Stimulated activated CD4-positive, alpha-beta T cell treated with anti-CD3 and anti-CD28 coated beads, Interleukin-12 subunit alpha, Interleukin-12 subunit beta, amount 100 ng/mL, for 48 hours (primary cell): ENCODE results near the gene TACC3.
"Not testable (repeated sequence)": the region's sequence is repeated elsewhere in the genome, so short reads cannot be mapped to it uniquely, and the experiment has no call there.

ENCODE experiments used
- DNase-seq, 3 donors: peaks; one replicate each; pipeline ENCODE4 v3.0.0-alpha.2; 2020; ENCODE audit warnings: low read depth in 2 of 3, low spot score in 1 of 3

TACC3 gene

DNA sequence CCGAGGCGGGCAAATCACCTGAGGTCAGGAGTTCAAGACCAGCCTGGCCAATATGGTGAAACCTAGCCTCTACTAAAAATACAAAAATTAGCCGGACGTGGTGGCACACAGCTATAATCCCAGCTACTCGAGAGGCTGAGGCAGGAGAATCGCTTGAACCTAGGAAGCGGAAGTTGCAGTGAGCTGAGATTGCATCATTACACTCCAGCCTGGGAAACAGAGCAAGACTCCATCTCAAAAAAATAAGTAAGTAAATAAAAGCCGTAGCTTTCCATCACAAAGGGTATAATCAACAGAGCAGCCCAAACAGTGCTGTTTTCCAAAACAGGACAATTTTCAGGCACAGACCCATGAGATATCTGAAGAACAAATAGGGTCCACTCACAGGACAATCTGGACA is 19.6 kb upstream of the TACC3 start:
- DNase-seq = not testable (repeated sequence)

DNA sequence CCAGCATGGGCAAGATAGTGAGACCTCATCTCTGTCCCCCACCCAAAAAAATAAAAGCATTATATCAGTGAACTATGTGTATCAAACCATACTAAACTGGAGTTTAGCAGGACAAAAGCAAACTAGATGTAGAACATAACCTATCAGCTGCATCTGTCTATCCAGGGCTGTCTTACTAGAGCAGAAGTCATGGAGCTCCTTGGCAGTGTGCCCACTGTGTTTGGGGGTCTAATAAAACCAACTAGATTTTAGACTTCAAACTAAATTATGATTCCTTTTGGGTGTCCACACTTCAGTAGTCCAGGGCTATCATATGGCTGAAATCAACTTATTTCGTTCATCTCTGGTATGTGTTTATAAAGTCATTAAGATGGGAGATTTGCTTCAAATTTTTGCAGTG is 17.5 kb upstream of the TACC3 start:
- no peak for DNase-seq

DNA sequence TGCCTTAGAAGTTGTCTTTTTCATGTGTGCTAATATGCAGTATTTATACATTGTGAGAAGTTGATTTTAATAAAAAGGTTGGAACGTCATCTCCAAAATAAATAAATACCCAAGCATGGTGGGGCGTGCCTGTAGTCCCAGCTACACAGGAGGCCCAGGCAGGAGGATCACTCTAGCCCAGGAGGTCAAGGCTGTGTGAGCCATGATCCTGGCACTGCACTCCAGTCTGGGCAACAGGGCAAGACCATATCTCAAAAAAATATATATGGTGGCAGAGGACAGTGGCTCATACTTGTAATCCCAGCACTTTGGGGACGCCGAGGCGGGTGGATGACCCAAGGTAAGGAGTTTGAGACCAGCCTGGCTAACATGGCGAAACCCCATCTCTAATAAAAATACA is 15.6 kb upstream of the TACC3 start:
- no peak for DNase-seq

DNA sequence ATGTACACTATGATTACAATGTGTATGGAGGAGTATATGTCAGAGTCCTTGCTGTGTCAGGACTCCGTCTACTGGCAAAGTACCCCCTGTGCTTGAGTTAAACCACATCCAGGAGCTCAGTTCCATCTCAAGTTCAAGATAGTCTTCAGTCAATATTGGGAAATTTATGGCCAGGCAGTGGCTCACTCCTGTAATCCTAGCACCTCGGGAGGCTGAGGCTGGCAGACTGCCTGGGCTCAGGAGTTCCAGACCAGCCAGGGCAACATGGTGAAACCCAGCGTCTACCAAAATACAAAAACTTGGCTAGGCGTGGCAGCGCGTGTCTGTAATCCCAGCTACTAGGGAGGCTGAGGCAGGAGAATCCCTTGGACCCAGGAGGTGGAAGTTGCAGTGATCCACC is 15.0 kb upstream of the TACC3 start:
- DNase-seq = no peak

DNA sequence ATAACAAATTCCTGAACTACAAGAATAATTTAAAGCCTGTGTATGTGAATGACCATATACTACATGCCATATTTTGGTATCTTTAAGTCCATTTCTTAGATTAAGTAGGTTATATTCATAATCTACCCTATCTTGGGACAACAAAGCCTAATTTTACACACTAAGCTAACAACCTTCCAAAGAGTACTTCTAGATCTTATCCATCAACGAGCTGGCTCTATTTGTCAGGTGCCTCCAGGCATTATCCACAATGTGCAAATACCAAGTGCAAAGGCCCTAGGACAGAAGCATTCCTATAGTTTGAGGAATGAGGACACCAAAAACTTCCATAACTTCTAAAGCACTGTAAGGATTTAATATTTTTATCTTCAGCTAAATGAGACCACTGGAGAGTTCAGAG is 12.7 kb upstream of the TACC3 start:
- no peak for DNase-seq

DNA sequence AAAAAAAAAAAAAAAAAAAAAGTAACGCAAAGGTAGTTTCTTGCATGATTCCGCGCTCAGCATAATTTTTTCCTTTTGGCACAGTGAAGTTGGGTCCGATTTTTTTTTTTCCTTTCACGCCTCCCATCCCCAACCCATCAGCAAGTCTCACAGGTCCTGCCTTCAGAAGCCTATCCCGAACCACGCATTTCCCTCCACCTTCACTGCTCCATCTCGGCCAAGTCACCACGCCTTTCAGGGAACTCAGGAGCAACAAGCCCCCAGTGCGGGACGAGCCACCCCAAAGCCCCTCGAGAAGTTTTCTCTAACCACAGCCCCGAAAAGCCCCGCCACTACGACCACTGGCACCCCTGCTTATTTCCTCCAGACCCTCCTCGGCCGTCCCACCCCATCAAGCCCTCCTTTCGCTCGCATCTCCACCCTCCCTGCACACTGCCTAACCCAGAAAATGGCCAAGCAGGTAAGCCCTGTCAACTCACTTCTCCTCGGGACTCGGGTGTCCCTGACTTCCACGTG is 10.2 kb upstream of the TACC3 start:
- no peak for DNase-seq

DNA sequence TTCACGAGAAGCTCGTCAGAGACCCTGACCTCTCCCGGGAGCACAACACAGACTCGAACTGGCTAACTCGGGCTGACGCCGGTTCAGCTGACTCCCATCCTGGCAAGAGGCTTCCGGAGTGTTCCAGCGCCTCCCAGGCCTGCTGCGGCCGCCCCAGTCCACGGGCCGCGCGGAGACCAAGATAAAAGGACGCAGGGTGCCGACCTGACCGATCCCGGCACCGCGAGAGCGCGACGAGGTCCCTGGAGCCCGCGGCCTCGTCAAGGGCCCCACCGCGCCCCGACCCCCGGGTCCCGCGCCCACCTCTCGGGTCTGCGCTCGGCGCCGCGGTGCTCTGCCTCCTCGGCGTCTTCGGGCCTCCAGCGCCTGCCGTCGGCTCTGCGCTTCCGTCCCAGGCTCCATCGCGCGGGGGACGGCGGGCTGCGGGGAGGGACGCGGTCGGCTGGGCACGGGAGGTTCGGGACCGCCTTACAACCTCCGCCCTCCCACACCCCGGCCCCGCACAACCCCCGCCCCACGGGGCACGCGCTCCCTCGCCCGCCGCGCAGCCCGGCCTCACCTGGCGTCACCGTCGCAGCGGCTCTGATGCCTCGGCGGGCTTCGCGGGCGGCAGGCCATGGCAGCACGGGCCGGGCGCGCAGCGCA is 9.6 kb upstream of the TACC3 start:
- DNase-seq = no peak

DNA sequence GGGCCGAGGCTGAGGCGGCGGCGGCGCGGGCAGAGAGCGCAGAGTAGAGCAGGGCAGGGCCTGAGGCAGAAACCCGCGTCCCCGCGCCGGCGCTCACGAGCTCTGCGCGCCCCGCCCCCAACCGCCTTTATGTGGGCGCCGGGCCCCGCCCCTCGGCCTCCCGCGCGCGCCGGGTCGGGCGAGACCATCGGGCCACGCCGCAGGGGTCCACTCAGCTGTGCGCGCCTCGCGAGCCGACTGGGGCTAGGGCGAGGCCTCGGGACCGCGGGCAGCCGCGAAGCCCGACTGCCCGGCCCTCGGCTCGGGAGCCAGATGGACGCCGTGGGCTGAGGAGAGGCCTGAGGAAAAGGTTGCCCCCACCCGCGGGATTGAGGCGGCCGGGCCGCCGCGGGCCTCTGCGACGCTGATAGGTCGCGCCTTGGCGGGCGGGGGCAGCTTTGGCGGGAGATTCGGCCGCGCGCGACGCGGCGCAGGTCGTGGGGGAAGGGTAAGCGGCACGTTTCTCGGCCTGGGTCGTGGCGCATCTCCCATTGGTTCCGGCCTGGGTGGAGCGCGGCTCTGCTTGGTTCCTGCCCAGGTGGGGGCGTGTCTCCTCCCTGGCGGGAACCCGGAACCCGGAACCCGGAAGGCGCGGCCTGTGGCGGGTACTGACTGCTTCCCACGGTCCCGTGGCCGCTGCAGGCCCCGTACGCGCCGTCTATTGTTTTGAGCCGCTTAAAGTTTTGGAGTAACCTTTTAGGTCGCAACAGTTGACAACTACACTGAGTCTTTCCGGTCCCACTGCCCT is 8.9 kb upstream of the TACC3 start, which contains the start of gene SLBP:
Gene SLBP (minus strand): TSS at position 104 of the 787 bp plus-strand sequence. CDS start 131 bp downstream, outside the sequence.
- DNase-seq = peak; percentile 98 to 99 (median 99)

DNA sequence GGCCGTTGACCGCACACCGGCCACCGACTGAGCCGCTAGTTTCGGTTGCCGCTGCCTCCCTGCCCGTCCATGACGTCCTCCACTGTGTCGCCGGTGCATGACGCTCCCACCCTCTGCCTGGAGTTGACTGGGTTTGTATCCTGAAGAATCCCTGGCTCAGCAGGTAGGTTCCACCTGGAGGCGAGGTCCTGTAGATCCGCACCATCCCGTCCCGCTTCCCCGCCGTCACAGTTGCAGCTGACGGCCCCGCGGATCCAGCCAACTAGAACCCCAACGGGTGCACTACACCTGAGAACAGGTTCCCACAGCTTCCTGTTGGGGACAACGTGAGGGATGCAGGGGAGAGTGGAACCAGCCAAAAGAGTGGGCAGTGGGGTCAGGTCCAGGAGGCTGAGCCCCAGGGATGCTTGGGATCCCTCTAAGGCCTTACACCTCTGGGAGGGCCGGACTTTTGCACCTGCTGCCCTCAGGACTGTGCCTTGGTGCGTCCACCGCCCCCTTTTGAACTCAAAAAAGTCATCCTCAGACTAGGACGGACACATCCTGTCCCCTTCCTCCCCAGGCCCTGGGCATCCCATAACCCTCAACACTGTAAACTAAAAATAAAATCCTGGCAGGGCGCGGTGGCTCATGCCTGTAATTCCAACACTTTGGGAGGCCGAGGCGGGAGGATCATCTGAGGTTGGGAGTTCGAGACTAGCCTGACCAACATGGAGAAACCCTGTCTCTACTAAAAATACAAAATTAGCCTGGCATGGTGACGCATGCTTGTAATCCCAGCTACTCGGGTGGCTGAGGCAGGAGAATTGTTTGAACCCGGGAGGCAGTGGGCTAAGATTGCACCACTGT is 8.1 kb upstream of the TACC3 start:
- DNase-seq = no peak

DNA sequence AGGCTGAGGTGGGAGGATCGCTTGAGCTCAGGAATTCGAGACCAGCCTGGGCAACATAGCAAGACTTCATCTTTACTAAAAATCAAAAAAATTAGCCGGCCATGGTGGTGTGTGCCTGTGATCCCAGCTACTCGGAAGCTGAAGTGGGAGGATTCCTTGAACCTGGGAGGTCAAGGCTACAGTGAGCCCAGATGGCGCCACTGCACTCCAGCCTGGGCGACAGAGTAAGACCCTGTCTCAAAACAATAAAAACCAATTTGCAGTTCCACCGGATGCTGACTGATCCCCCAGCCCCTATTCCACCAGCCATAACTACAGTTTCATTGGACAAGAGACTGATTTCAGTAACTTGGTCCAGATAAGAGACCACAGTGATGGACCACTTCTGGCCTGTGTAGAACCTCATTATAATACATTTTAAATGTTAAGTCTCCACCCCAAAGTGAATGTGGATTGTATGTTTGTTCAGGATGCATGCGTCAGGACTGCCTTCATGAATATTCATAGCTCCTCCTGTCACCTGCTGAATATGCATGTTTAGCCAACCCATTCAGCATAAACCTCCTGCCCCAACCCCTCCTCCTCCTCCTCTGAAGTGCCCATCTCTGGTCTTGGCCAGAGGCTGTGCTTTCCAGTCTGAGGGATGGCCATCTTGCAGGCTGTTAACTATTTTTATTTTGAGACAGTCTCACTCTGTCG is 6.9 kb upstream of the TACC3 start:
- DNase-seq = no peak

DNA sequence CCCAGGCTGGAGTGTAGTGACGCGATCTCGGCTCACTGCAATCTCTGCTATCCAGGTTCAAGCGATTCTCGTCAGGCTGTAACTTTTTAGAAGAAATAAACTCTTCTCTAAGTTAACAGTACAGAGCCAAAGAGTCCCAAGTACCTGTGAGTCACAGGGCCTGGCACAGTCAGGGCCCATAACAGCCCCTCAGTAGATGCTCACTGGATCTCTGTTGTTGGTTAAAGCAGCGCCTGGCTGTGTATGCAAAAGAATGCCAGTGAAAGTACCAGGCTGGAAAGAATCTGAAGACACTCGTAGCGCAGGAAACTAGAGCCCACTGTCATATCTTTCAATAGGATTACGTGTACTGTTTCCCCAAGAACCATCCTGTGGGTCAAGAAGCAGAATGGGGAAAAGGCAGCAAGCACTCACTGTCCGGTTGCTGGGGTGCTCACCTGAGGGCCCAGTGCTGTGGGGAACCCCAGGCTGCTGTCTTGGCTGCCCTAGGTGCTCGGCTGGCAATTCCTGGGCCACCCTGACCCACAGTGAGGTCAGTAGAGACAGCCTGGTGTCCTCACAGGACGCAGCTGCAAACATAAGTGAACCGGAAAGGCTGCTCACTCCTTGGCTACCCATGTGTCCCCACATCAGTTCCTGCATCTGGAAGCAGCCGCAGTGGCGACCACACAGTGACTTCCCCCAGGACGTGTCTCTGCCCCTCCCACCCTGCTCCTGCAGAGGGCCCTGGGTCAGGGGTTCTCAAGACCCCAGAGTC is 6.1 kb upstream of the TACC3 start:
- DNase-seq = no peak

DNA sequence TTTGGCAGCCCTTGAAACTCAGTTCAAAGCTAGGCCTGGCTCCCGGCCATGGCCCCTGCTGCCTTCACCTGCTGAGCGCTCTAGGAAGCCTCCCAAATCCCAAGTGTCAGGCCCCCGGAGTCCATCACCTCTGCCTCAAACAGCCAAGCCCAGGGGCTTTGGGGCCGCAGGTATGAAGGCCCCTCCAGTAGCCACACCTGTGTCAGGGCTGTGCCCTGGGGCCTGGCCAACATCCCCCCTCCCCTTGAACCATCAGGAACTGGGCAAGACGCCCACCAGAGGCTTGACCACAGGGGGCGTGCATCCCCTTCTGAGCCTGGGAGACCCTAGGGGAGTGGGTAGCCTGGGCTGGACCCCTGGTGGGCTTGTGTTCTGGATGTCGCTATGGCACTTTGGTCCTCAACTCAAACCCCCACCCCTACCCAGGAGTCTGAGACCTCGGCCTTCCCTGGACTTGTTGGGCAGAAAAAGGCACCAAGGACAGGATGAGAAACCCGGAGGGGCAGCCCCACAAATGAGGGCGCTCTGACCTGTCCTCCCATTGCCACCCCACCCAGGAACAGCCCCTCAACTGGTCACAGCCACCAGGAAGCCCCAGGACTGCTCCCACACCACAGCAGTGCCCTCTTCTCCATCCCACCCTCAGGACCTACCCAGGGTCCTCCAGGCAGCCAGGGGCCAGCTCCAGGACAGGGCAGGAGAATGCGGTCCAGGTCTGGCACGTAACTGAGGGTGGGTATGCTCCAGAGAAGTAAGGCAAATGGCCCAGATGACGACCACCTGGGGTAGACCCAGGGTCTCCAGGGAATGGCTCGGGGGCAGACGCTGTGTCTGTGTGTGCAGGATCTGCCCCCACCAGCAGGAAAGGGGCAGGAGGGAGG is 5.0 kb upstream of the TACC3 start:
- no peak for DNase-seq

DNA sequence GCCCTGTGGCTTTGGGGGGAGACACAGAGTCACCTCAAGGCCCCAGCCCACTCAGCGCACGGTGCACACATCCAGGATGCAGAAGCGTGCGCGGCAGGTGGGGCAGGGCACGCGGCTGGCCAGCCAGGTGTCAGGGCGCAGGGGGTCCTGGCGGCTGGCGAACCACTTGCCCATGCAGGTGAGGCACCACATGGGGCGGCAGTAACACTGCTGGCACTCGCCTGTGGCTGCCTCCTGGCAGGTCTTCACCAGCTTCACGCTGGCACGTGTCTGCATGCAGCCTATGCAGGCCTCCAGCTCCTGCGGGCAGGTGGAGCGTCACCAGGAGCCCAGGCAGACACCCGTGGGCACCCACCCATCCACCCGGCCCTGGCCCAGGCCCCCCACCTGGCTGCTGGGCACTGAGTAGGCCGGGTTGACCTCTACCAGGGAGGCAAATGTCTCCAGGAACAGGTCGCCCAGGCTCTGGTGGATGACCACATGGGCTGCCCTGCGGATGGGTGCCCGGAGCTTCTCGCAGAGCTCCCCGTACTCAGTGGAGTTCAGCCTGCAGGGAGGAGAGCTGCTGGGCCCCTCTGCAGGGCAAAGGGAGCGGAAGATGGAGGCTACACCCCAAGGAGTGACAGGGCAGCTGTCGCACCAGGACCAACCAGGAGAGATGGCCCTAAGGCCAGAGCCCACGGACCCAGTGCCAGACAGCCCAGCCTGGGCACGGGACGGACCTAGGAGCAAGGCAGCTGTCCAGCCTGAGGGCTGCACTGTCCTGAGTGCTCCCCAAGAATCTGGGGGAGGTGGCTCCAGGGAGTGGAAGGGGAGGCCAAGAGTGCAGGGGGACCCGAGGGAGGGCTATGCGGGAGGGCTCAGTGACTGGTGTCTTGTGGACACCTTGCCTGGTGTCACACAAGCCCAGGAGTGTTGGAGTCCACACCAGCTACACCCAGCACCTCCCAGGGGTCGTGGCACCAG is 3.9 kb upstream of the TACC3 start:
- no peak for DNase-seq

DNA sequence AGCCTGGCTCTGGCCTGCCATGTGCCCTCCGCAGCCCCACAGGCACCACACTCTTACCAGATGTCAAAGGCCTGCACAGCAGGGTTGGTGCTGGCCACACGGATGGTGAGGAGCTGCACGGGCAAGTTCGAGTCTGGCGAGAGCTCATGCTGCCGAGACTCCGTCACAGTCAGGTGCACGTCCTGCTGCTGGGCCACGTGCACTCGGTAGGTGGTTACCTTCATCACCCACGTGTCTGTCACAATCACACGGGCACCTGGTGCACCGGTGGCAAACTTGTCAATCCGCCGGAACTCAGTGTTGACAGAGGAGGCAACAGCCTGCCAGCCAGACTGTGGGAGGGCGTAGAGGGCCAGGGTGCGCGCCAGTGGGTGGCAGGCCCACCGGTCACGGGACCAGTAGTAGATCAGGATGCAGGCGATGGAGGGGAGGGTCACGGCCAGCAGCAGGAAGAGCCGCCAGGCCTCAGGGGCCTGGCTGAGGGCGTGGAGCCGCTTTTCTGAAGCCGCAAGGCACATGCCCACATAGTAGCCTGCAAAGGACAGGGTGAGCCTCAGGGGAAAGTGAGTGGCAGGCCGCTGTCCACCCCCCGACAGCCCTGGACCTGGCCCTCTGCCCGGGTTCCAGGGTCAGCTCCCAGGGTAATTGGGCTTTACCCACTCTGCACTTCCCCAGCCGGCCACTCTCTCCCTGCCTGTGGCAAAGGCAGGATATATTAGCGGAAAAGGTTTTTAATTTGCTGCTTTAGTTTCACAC is 3.0 kb upstream of the TACC3 start:
- DNase-seq = no peak

DNA sequence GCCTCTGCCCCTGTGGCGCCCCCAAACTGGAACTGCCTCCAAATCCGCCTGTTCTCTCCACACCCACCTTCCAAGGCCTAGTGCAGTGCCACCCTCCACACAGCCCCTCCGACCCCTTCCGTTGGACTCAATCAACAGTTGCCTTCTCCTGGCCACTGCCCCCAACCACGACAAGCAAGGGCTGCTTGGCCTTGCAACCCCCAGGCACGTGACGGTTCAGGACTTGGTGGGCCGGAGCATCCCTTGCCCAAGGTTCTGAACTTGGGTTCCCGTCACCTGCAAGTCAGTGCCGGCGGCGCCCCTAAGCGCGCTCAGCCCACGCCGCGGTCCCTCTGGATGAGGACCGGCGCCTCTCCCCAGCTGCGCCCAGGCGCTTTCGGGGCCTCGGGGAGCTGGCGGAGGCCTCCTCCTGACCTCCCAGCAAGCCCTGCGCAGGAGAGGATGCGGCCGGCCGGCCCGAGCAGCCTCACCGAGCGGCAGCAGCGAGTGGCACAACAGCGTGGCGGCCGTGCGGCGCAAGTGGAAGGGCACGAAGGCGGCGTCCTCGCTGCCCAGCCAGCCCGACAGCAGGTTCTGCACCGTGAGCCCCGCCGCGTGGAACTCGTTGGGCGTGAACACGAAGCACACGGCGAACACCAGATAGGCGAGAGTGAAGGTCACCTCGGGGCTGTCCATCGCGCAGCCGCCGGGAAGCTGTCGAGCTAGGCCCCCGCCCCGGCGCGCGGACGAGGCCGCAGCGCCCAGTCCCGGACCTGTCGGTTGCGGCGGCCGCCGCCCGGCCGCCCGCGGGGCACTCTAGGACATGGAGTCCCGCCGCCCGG is 948 bp upstream of the TACC3 start:
- DNase-seq = no peak
